ENCODE results near the gene PLSCR2.
"Not testable (repeated sequence)": the region's sequence is repeated elsewhere in the genome, so short reads cannot be mapped to it uniquely, and the experiment has no call there.

The PLSCR2 gene, protein sequence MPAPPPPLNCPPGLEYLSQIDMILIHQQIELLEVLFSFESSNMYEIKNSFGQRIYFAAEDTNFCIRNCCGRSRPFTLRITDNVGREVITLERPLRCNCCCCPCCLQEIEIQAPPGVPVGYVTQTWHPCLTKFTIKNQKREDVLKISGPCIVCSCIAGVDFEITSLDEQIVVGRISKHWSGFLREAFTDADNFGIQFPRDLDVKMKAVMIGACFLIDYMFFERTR

DNA sequence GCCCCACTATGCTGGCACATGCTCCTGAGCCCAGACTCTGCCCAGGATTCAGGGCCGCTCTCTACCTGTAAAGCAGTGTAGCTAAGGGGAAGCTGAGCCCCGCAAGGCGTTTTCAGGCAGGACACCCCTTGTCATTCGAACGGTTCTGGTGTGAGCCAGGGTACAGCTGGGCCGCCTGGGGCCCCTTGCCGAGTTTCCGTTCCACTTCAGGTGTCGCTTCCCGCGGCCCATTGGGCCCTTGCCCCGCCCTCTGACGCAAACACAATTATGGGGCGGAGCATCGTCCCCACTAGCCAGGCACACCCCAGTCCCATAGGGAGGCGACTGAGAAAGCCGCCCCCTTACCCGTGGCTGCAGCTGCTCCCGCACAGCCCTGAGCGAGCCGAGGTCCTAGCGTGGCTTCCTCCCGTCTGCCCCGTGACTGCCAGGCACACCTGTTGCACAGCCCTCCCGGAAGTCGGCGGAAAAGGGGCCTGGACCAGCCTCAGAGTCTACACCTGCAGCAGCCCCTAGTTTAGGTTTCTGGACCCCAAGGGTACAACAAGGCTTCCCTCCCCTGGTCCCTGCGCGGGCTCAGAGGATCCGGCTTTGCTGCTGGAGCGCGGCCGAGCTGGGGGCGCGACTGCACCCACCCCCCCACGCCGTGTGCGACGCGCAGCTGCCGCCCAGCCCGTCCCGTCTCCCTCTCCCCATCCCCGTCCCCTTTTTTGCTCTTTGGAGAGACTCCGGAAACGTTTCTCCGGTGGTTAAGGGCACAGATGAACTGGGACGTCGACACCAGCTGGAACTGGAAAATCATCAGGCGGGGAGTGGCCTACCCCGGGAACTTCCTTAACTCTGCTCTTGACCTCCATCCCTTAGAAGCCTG, at the start of gene PLSCR2:
TSS of gene PLSCR2 (minus strand) at position 412 of the 868 bp plus-strand sequence. CDS start 9,657 bp downstream, outside the sequence.
- DNase-seq (ENCODE audit: low read depth in 2 of 2): peak; percentile 49 to 54

DNA sequence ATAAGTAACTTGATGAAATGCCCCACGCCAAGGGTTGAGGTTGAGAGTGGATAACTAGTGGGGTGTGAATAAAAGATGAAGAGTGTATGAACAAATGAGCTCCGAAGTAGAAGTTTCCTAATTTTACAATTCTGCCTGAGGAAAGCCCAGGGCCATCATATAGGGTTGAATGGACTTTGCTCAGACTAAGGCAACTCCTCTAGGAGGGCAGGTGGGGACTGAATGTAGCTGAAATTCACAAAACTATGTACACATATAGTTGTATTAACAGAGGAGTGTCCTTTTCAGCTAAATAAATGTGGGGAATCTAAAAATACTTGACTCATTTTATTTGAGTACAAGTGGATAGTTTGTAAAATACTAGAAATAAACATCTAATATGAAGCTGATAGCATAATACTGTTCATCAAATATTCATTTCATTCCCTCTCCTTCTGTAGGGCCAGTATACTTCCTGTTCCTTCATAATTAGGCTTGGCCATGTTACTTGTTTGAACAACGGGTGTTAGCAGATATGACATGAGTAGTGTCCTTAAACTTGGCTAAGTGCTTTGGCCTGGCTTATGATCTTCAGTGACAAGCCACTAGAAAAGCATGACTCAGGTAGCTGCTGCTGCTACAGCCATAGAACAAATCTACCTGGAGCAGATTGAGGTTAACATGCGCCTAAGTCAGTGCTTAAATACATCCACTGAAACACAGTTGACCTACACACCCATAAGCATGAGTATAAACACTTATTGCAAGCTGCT, 48.5 kb upstream of the PLSCR2 start:
- no peak for DNase-seq (ENCODE audit: low read depth in 2 of 2)

DNA sequence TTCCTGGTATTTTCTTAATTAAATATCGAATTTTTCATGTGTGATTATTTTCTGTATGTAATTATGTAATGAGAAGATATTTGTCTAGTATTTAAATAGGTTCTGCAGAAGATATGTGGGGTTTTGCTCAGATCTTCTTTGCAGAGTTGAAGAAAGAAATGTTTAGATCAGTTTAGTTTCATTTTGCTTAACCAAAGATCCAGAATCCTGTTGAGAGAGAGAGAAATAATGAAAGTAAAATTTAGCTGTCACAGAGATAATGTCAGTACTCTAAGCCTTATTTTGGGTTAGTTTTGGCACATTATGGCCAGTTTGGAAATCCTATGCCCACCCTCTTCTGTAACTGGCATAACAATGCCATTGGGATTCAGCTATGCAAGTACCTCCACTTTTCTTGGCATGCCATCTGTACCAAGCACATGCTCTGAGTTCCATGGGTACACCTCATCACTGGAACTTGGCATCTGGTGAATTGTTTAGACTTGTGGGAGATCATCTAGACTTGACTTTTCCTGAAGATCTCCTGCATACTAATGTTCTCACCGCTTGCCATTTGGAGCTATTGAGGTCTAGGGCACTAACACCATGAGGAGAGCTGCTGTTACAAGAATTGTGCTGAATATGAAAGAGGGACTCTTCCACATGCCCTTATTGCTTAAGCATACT, 44.2 kb upstream of the PLSCR2 start:
- DNase-seq (ENCODE audit: low read depth in 2 of 2): no peak

DNA sequence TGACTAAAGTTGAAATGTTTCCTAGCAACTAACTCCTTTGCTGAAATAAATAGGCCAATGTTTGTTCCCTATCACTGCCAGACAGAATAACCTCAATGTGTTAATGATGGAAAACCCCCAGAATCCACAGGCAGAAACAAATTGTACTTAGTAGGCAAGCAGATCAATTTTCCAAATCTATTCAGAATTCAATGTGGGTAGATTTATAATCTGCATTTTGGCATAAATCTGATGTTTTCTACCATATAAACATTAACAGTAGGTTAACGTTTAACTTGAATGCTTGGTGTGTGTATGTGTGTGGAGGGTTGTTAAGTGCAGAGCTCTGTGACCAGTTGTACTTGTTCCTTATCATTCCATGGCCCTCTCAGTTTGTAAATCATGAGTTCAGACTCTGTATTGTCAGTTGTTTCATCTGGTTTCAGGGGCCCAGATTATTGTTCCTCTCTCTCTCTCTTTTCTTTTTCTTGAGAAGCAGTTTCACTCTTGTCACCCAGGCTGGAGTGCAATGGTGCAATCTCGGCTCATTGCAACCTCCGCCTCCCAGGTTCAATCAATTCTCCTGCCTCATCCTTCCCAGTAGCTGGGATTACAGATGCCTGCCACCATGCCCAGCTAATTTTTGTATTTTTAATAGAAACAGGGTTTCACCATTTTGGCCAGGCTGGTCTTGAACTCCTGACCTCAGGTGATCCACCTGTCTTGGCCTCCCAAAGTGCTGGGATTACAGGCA, 42.2 kb upstream of the PLSCR2 start:
- no peak for DNase-seq (ENCODE audit: low read depth in 2 of 2)

DNA sequence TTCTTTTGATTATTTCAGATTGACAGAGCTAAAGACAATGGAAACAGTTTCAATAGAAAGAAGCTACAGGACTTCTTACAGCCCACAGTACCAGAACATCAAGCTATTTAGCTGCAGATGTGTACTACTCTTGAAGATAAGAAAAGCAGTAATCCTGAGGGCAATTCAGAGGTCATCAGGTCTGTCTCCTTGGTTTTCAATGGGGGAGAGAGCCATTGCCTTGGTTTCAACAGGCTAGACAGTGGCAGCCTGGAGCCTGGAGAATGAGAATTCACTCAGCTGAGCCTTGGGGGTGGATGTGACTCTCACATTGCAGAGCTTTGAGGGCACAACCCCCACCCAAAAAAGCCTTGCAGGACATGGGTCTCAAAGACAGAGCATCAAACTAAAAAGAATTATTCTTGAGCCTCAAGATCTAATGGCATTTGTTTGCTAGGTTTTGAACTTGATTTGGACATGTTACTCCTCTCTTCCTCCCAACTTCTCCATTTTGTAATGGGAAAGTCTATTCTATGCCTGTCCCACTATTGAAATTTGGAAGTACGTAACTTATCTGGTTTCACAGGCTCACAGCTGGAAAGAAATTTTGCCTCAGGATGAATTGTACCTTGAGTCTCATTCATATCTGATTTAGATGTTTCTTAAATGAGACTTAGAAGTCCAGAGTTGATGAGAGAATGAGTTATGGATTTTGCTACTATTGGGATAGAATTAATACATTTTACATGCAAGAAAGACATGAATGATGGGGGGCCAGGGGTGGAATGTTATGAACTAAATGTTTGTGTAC, 38.2 kb upstream of the PLSCR2 start:
- no peak for DNase-seq (ENCODE audit: low read depth in 2 of 2)

DNA sequence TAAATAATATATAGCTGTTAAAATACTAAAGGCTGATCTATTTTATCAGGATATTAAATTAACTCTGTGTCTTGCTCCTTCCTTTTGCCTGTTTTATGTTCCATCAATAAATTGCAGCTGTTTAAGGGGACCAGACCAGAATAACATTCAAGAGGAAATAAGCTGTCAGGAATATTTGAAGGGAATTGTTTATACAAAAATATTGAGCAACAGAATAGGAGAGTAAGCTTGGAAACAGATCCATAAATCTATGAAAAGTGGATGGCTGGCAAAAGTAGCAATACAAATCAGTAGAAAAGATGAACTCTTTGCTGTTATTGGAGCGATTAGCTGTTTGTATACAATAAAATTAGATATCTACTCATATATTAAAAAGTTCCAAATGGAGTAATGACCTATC, 36.2 kb upstream of the PLSCR2 start:
- no peak for DNase-seq (ENCODE audit: low read depth in 2 of 2)

DNA sequence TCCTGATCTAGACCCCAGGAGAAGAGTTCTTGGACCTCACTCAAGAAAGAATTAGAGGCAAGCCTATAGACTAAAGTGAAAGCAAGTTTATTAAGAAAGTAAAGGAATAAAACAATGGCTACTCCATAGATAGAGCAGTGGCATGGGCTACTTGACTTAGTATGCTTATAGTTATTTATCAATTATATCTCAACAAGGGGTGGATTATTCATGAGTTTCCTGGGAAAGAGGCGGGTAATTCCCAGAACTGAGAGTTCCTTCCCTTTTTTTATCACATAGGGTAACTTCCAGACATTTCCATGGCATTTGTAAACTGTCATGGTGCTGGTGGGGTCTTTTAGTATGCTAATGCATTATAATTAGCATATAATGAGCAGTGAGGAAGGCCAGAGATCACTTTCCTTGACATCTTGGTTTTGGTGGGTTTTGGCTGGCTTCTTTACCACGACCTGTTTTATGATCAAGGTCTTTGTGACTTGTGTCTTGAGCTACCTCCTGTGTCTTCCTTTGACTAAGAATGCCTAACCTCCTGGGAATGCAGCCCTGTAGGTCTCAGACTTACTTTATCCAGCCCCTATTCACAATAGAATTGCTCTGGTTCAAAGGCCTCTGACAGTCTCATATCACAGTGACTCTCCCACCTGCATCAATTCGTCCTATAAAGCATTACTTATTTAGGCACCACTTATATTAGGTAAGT, 35.3 kb upstream of the PLSCR2 start:
- no peak for DNase-seq (ENCODE audit: low read depth in 2 of 2)

DNA sequence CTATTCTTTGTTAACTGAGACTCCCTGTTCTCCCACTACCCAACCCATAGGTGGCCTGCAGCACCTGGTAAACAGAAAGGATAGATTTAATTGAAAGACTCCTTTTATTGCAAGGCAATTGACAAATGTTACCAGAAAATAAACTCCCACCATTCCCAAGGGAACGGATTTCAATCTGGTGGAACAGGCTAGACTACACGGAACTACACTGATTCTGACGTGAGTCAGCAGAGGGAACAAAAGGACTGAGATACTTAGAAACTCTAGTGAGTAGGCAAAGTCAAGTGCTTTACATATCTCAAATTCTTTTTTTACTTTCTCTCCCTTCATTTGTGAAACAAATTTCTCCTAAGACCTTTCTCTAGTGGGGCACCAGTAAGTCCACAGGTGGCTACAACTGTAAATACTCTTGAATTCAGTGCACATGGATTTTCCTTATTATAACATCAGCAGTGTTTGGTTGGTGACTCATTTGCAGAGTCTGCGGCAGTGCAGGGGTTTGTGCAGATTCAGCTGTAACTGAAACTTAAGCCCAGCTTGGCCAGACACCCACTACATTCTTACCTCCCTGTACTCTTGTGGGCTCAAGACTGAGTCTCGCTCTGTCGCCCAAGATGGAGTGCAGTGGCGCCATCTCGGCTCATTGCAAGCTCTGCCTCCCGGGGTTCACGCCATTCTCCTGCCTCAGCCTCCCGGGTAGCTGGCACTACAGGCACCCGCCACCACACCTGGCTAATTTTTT, 34.3 kb upstream of the PLSCR2 start:
- no peak for DNase-seq (ENCODE audit: low read depth in 2 of 2)

DNA sequence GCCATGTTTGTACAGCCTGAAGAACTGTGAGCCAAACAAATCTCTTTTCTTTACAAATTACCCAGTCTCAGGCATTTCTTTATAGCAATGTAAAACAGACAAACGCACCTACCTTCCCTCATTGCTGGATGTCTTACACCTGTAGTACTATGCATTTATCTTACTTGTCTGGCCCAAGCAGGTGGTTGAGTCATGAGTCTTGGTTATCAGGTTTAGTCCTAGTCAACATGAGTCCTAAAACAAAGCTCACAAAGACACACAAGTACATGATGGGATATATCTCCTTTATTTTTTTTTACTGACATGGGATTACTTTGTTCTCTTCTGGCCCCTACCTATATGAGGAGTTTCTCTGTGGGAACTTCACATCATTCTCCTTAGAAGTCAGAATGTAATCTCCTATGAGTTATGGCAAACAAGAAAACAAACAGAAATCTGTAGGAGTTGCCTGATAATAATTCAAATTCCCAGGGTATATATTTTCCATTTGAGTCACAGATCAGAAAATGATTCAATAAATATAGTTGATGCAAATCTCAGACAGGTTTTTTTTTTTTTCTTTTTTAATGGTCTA, 33.6 kb upstream of the PLSCR2 start:
- DNase-seq (ENCODE audit: low read depth in 2 of 2): no peak

DNA sequence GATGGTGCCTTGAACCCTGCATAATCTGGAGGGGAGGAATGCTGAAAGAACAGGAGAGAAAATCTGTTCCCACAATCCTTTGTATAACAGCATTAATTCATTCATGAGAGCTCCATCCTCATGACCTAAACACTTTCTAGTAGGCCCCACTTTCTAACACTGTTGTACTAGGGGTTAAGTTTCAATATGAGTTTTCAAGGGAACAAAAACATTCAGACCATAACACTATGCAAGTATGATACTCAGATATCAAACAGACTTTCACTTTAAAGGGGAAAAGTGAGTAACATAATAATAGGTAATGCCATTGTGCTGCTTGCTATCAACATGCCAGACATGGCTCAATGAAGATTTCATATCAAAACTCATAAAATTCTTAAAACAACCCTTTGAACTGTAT, 32.4 kb upstream of the PLSCR2 start:
- no peak for DNase-seq (ENCODE audit: low read depth in 2 of 2)

DNA sequence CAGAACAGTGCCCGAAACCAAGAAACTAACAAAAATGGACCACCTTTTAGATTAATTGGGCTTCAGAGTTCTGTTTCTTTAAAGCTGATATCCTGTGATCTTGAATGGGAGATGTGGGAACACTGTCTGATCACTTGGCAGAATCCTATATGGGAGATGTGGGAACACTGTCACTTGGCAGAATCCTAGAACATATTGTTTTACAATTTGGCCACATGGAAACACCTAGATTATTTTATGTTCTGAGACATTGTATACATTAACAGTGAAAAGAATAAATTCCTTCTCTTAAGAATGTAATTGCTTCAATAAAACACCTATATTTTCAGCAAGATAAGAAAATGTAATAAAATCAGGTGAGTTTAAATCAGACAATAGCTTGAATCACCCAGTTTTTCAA, 30.3 kb upstream of the PLSCR2 start:
- DNase-seq (ENCODE audit: low read depth in 2 of 2): no peak

DNA sequence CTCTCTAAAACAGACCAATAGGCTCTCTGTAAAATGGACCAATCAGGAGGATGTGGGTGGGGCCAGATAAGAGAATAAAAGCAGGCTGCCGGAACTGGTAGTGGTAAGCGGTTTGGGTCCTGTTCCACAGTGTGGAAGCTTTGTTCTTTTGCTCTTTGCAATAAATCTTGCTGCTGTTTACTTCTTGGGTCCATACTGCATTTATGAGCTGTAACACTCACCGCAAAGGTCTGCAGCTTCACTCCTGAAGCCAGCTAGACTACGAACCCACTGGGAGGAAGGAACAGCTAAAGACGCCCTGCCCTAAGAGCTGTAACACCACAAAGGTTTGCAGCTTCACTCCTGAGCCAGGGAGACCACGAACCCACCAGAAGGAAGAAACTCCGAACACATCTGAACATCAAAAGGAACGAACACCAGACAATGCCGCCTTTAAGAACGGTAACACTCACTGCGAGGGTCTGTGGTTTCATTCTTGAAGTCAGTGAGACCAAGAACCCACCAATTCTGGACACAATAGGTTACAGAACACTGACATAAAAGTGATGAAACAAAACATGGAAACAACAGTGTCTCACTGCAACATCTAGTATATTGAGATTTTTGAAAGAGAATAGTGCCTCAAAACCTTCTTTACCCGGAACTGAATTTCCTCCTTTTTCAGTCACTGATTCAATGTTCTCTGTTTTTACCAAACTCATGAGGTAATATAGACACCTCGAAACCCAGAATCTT, 28.8 kb upstream of the PLSCR2 start:
- no peak for DNase-seq (ENCODE audit: low read depth in 2 of 2)

DNA sequence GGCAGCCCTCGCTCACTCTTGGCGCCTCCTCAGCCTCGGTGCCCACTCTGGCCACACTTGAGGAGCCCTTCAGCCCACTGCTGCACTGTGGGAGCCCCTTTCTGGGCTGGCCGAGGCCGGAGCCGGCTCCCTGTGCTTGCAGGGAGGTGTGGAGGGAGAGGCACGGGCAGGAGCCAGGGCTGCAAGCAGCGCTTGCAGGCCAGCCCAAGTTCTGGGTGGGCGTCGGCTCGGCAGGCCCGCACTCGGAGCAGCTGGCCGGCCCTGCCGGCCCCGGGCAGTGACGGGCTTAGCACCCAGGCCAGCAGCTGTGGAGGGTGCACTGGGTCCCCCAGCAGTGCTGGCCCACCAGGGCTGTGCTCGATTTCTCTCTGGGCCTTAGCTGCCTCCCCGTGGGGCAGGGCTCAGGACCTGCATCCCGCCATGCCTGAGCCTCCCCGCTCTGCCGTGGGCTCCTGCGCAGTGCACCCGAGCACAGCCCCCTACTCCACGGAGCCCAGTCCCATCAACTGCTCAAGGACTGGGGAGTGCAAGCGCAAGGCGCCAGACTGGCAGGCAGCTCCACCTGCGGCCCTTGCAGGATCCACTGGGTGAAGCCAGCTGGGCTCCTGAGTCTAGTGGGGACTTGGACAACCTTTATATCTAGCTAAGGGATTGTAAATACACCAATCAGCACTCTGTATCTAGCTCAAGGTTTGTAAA, 27.9 kb upstream of the PLSCR2 start:
- DNase-seq (ENCODE audit: low read depth in 2 of 2): not testable (repeated sequence)

DNA sequence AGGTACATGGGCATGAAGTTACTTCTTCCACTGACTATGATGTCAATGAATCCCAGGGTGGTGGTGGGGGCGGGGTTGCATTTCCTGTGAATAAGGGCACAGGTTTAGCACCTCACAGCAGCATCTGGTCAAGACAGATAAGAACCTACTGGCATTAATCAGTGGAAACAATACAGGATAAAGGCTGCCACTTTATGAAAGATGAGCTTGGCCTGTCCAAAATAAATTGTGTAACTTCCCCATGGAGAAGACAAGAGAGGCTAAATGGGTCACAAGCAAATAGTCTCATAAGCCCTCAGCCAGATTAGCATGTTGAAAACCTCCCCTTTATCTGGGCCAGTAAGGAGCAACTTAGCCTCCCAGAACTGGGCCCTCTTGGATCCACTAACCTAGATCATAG, 27.4 kb upstream of the PLSCR2 start:
- no peak for DNase-seq (ENCODE audit: low read depth in 2 of 2)

DNA sequence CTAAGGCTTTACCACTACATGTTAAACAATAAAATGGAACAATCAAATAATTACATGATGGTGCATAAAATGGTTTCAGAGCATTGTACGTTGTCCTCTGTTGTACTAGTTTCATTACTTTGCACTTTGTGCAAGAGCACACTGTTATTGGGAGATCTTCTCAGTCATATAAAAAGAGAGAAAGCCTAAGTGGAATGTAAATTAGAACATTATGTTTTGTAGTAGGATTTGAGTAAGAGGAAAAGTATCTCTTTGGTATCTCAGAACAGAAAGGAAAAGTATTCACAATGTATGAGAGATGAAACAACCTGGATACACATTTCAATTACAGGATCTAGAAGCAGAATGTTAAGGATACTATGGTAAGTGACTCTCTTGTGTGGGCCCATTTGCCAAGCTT, 26.9 kb upstream of the PLSCR2 start:
- DNase-seq (ENCODE audit: low read depth in 2 of 2): no peak

DNA sequence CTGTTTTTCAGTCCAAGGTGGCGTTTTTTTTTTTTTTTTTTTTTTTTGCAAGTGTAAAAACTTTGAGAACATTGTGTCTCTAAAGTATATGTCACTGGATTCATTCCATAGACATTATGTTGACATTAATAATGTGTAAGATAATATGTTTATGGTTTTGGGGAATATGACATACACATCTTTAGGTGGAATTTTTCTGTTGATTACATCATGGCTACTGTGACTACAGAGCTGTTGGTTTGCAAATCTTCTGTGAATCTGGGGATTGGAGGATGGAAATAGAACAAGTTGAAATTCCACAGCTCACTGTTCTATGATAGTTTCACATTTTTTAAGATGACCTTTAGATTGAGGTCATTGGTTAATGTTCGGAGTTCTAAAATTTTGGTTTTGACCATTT, 24.4 kb upstream of the PLSCR2 start:
- no peak for DNase-seq (ENCODE audit: low read depth in 2 of 2)

DNA sequence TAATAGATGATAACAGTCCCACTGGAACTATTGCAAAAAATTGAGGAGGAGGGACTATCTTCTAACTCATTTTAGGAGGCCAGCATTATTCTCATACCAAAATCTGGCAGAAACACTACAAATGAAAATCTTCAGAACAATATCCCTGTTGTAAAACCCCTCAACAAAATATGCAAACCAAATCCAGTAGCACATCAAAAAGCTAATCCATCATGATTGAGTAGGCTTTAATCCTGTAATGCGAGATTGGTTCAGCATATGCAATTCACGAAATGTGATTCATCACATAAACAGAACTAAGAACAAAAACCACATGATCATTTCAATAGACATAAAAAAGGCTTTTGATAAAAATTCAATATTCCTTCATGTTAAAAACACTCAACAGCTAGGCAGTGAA, 23.9 kb upstream of the PLSCR2 start:
- no peak for DNase-seq (ENCODE audit: low read depth in 2 of 2)

DNA sequence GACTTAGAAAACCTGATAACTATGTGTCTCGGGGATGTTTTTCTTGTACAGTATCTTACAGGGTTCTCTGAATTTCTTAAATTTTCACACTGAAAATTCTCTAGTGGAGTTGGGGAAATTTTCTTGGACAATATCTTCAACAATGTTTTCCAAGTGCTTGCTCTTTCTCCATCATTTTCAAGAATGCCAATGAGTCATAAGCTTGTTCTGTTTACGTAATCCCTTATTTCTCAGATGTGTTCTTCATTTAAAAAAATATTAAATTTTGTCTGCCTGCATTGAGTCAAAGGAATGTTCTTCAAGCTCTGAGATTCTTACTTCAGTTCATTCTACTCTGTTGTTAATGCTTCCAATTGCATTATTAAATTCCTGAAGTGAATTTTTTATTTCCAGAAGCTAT, 21.9 kb upstream of the PLSCR2 start:
- DNase-seq (ENCODE audit: low read depth in 2 of 2): no peak
